NT2/D1 (cell line): ENCODE measurements around the gene NDN.
A peak's percentile ranks its signal among the peaks of the same experiment; 100 is the strongest.

Source experiments
- DNase-seq: peaks from one replicate; pipeline ENCODE4 v3.0.0-alpha.2; 2011; ENCODE audit warnings: low read depth, low spot score
- H3K27me3 ChIP-seq: 2 replicates; pipeline ENCODE4 v1.6.0; 2011; ENCODE audit warnings: mild to moderate bottlenecking; ENCODE audit not compliant: insufficient read length, insufficient read depth
- H3K36me3 ChIP-seq: 2 replicates; pipeline ENCODE4 v1.6.1; 2011; ENCODE audit warnings: mild to moderate bottlenecking, low read length, mixed read lengths; ENCODE audit not compliant: insufficient read depth, insufficient read length
- H3K4me1 ChIP-seq: 2 replicates; pipeline ENCODE4 v1.5.1; 2011; ENCODE audit not compliant: insufficient read depth, insufficient read length
- H3K4me3 ChIP-seq: 2 replicates; pipeline ENCODE4 v1.5.1; 2011; ENCODE audit warnings: low read depth; ENCODE audit not compliant: insufficient read length
- H3K9ac ChIP-seq: 2 replicates; pipeline ENCODE4 v1.6.0; 2011; ENCODE audit warnings: low read depth; ENCODE audit not compliant: insufficient read length
- H3K9me3 ChIP-seq: 2 replicates; pipeline ENCODE4 v1.5.1; 2011; ENCODE audit warnings: mild to moderate bottlenecking, low read length; ENCODE audit not compliant: insufficient read depth
- SUZ12 ChIP-seq: IDR thresholded peaks from 2 replicates; pipeline ENCODE4 v1.6.1; 2011; ENCODE audit not compliant: insufficient read length, insufficient read depth; ENCODE audit errors: extremely low read depth
- YY1 ChIP-seq: IDR thresholded peaks from 2 replicates; pipeline ENCODE4 v1.6.1; 2011; ENCODE audit not compliant: insufficient read length, insufficient read depth
- ZNF274 ChIP-seq: IDR thresholded peaks from 2 replicates; pipeline ENCODE4 v1.6.1; 2011; ENCODE audit warnings: mild to moderate bottlenecking, low read depth, low read length

NDN gene

GRCh38 chr15:23647421-23648370 lies 39.4 kb downstream of the NDN start, which contains the start of gene MAGEL2:
Gene MAGEL2, minus strand, starts transcription at chr15:23647867. Its CDS starts 125 bp downstream, at chr15:23647742.
- H3K4me3 ChIP-seq, result peak within 1 kb of the TSS; percentile 71
- DNase-seq, result no peak
- H3K4me1 ChIP-seq, result peaks cover 4% of the 10 kb centered on the region
- peaks cover 20% of the 10 kb centered on the region for H3K27me3 ChIP-seq
- H3K36me3 ChIP-seq, result peaks cover 10% of the 10 kb centered on the region
- H3K9ac ChIP-seq, result peak within 1 kb of the TSS; percentile 68
- no peak for TF ChIP-seq YY1
- no peak for TF ChIP-seq SUZ12
- no peak for TF ChIP-seq ZNF274
- no peaks in the 10 kb centered on the region for H3K9me3 ChIP-seq

DNA sequence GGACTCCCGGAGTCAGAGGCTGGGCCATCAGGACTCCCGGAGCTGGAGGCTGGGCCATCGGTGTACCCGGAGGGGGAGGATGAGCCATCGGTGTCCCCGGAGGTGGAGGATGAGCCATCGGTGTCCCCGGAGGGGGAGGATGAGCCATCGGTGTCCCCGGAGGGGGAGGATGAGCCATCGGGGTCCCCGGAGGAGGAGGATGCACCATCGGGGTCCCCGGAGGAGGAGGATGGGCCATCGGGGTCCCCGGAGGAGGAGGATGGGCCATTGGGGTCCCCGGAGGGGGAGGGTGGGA lies 40.2 kb downstream of the NDN start:
- H3K4me3 ChIP-seq, result peak overlapping the region; percentile 71
- H3K27me3 ChIP-seq, result peaks cover 20% of the 10 kb centered on the region
- H3K9ac ChIP-seq, result peak overlapping the region; percentile 68

DNA sequence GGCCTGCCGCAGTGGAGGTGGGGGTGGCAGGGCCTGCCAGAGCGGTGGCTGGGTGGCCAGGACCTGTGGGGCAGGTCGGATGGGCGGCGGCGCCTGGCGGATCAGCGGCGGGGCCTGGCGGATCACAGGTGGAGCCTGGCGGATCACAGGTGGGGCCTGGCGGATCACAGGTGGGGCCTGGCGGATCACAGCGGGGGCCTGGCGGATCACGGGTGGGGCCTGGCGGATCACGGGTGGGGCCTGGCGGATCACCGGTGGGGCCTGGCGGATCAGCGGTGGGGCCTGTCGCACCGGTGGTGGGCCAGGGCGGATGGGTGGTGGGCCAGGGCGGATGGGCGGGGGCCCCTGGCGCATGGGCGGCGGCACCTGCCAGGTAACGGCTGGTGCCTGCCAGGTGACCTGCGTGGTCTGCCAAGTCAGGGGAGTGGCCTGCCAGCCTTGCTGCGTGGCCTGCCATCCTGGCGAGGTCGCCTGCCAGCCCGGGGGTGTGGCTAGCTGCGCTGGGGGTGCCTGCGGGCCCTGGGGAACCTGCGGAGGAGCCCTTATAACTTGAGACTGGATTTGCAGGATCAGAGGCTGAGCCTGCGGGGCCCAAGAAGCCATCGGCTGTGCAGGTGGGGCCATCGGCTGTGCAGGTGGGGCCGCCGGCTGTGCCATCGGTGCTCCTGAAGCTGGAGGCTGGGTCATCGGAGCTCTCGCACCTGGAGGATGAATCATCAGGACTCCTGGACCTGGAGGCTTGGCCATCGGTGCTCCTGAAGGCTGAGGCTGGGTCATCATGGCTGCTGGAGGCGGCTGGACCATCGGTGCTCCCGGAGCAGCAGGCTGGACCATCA lies 40.7 kb downstream of the NDN start:
- no peaks in the 10 kb centered on the region for H3K9me3 ChIP-seq
- peak overlapping the region; percentile 42 for H3K9ac ChIP-seq
- H3K27me3 ChIP-seq, result peaks cover 20% of the 10 kb centered on the region
- DNase-seq, result no peak
- peaks cover 6% of the 10 kb centered on the region for H3K4me1 ChIP-seq
- TF ChIP-seq SUZ12, result no peak
- TF ChIP-seq ZNF274, result no peak
- no peak for TF ChIP-seq YY1
- H3K4me3 ChIP-seq, result peak overlapping the region; percentile 71
- peaks cover 10% of the 10 kb centered on the region for H3K36me3 ChIP-seq

More for the DNA sequence above, 40.2 kb downstream of the NDN start:
- TF ChIP-seq SUZ12, result no peak
- TF ChIP-seq YY1, result no peak
- no peak for TF ChIP-seq ZNF274
- Histone ChIP-seq H3K4me1 (peaks cover 6% of the 10 kb centered on the region), H3K9me3 (no peaks in the 10 kb centered on the region), H3K36me3 (peaks cover 10% of the 10 kb centered on the region)
- DNase-seq, result no peak

GRCh38 chr15:23645371-23646164 lies 41.5 kb downstream of the NDN start:
- Histone ChIP-seq H3K9ac (no peak overlapping the region), H3K27me3 (peaks cover 20% of the 10 kb centered on the region), H3K36me3 (peaks cover 10% of the 10 kb centered on the region), H3K4me3 (no peak overlapping the region), H3K4me1 (peaks cover 6% of the 10 kb centered on the region), H3K9me3 (no peaks in the 10 kb centered on the region)
- TF ChIP-seq ZNF274, result no peak
- TF ChIP-seq YY1, result no peak
- no peak for TF ChIP-seq SUZ12
- no peak for DNase-seq

DNA sequence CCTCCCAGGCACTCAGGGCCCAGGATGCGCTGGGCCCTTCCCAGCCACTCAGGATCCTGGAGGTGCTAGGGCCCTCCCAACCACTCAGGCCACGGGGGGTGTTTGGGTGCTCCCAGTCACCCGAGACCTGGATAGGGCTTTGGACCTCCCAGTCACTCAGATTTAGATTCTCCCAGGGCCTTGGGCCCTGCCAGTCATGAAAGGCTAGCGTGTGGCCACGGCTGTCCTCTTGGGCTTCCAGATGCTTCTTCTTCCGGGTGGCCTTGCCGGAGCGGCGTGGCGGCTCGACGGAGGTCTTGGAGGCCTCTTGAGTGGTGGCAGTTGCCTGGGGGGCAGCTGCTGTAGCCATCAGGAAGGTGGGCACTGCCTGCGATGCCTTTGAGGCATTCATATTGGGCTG lies 42.3 kb downstream of the NDN start:
- H3K27me3 ChIP-seq, result peaks cover 21% of the 10 kb centered on the region
- peaks cover 6% of the 10 kb centered on the region for H3K4me1 ChIP-seq
- H3K36me3 ChIP-seq, result peaks cover 10% of the 10 kb centered on the region
- TF ChIP-seq YY1 (no peak), SUZ12 (no peak), ZNF274 (no peak)
- no peak for DNase-seq
- H3K4me3 ChIP-seq, result no peak overlapping the region
- H3K9me3 ChIP-seq, result no peaks in the 10 kb centered on the region
- H3K9ac ChIP-seq, result no peak overlapping the region

DNA sequence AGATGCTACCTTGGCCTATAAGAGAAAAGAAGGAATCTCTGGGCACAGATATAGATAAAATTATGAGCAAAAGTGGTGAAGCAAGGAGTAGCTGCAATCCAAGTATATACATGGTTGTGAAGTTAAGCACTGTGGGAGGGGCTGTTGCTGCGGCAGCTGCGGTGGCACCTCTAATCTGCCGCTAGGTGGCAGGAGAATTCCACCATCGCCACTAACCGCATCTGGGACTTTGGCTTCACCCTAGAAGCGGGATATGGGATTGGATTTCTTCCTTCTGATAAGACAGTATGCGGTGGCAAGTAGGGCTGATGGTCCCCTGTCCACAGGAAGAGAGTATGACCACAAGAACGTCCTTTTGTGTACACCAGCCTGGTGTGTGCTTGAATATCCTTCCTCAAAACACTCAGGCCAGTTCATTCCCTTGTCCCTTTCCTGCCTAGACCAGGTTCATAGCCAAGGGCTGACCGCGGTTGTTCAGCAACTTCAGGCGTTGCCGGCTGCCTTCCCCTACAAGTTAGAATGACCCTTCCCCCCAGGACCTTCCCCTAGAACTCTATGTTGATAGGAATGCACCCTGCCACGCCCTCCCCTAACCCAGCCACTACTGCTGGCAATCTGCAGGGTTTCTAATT lies 44.6 kb downstream of the NDN start:
- Histone ChIP-seq H3K9ac (peak overlapping the region; percentile 39), H3K4me1 (peaks cover 6% of the 10 kb centered on the region), H3K9me3 (no peaks in the 10 kb centered on the region), H3K4me3 (no peak overlapping the region), H3K36me3 (peaks cover 10% of the 10 kb centered on the region), H3K27me3 (peaks cover 25% of the 10 kb centered on the region)
- TF ChIP-seq SUZ12 (no peak), YY1 (no peak), ZNF274 (no peak)
- DNase-seq, result no peak
